A549 treated with RU486 at 1 μM for 4 hours (cell line): ENCODE results near the gene RNF125. TPM values are rescaled to one million over a fixed set of nuclear protein-coding genes. Genes with fewer than 3 reads are reported as not detected.

ENCODE experiments used
- total RNA-seq: library from RNA; stranded (reverse); fragments of 200-300 nt; extraction: Qiagen RNA extraction; gene quantifications from 5 replicates; pipeline ENCODE4 v1.2.3, GENCODE V29; 2022; ENCODE audit warnings: low read depth

Gene RNF125
- 0.23 to 0.59 TPM (median 0.26 TPM) in 5 replicates for total RNA-seq

GRCh38 chr18:32018331-32019250, at the start of gene RNF125:
RNF125 (plus strand) TSS chr18:32018825; CDS start chr18:32018864, 39 bp downstream.

GRCh38 chr18:32091724-32092421, 73.2 kb downstream of the RNF125 start, which contains the start of gene RNF138:
RNF138 (plus strand) TSS chr18:32091874; CDS start chr18:32092777, 903 bp downstream.

Other genes with a start within 250 kb of the RNF125 start
- 7.1 to 14.8 TPM (median 12.2 TPM) in 5 replicates for gene TRAPPC8, start 75.7 kb upstream of the RNF125 start, total RNA-seq
- gene RNF138, start 73.0 kb downstream of the RNF125 start, total RNA-seq = 13.4 to 16.5 TPM (median 14.1 TPM) in 5 replicates
- gene MEP1B, start 171.2 kb downstream of the RNF125 start, total RNA-seq = 0.06 TPM in 1 of 5 replicates, not detected in the others